H1 (cell line): Measurements from ENCODE around the gene RPP25L. TPM values are rescaled to one million over a fixed set of nuclear protein-coding genes. Genes with fewer than 3 reads are reported as not detected.

Experiments
- CTCF ChIA-PET: fragments of 300-600 bp; sonication (Branson Sonifier 250); formaldehyde crosslinking; loops from one replicate; lab custom pipeline; 2021; ENCODE audit not compliant: partially characterized antibody; lab: Charles Lee
- POLR2A ChIA-PET: fragments of 300-600 bp; sonication (Branson Sonifier 250); formaldehyde crosslinking; loops from one replicate; lab custom pipeline; 2021; ENCODE audit warnings: inconsistent platforms; ENCODE audit not compliant: partially characterized antibody; lab: Charles Lee
- DNase-seq, 2 experiments: peaks; one replicate each; pipeline versions ENCODE4 v3.0.0 to v3.0.0-alpha.2; 2010 to 2022; ENCODE audit warnings: low spot score in 2 of 2, low read depth in 1 of 2, mixed read lengths in 1 of 2
- FAIRE-seq: peaks from 2 replicates; lab custom pipeline; 2011; peaks lifted over from hg19 to GRCh38; lab: Jason Lieb, UNC
- H2AFZ ChIP-seq: 2 replicates; pipeline ENCODE4 v1.8.1; 2012; ENCODE audit warnings: low read length, inconsistent platforms
- H2AK5ac ChIP-seq: 2 replicates; pipeline ENCODE4 v1.6.1; 2013; ENCODE audit warnings: low read depth, low read length
- H2BK120ac ChIP-seq: replicated peaks from 2 replicates; pipeline ENCODE3; 2013; ENCODE audit warnings: low read depth, low read length, inconsistent platforms
- H2BK12ac ChIP-seq: 2 replicates; pipeline ENCODE4 v1.6.1; 2013; ENCODE audit warnings: low read depth, low read length
- H2BK15ac ChIP-seq: 2 replicates; pipeline ENCODE4 v1.6.1; 2013; ENCODE audit warnings: low read length
- H2BK20ac ChIP-seq: 2 replicates; pipeline ENCODE4 v1.6.1; 2013; ENCODE audit warnings: low read length
- H2BK5ac ChIP-seq: 2 replicates; pipeline ENCODE4 v1.6.1; 2013; ENCODE audit warnings: low read depth, low read length
- H3K14ac ChIP-seq: 2 replicates; pipeline ENCODE4 v1.6.1; 2013; ENCODE audit warnings: inconsistent platforms; ENCODE audit not compliant: insufficient read length
- H3K18ac ChIP-seq: 2 replicates; pipeline ENCODE4 v1.6.1; 2013; ENCODE audit warnings: low read length; ENCODE audit errors: extremely low read depth
- H3K23ac ChIP-seq: 2 replicates; pipeline ENCODE4 v1.6.1; 2013; ENCODE audit warnings: inconsistent platforms; ENCODE audit not compliant: insufficient read length
- H3K23me2 ChIP-seq: 2 replicates; pipeline ENCODE4 v1.6.1; 2013; ENCODE audit warnings: low read depth, low read length
- H3K27ac ChIP-seq: 2 replicates; pipeline ENCODE4 v1.6.1; 2011; ENCODE audit warnings: low read depth, low read length, inconsistent platforms
- H3K27me3 ChIP-seq, 4 experiments: replicated peaks in 1 of 4; 1 replicate in 1 of 4; 2 replicates in 3 of 4; pipeline versions ENCODE4 v1.6.1 to v1.8.1; 2011 to 2013; ENCODE audit warnings: low read length in 3 of 4, mild to moderate bottlenecking in 3 of 4, inconsistent platforms in 2 of 4, mixed read lengths in 2 of 4, moderate library complexity in 1 of 4; ENCODE audit not compliant: control insufficient read depth in 3 of 4, insufficient read depth in 3 of 4; ENCODE audit errors: extremely low read depth in 1 of 4
- H3K36me3 ChIP-seq, 4 experiments: 2 replicates each; pipeline versions ENCODE4 v1.6.1 to v1.8.1; 2011 to 2013; ENCODE audit warnings: mild to moderate bottlenecking in 4 of 4, low read length in 3 of 4, moderate library complexity in 2 of 4, control low read depth in 1 of 4, inconsistent platforms in 1 of 4; ENCODE audit not compliant: insufficient read depth in 4 of 4, control insufficient read depth in 2 of 4
- H3K4ac ChIP-seq: replicated peaks from 2 replicates; pipeline ENCODE3; 2013; ENCODE audit warnings: low read length, low read depth, mixed read lengths, inconsistent platforms; ENCODE audit not compliant: insufficient read length
- H3K4me1 ChIP-seq, 4 experiments: replicated peaks in 1 of 4; 1 replicate in 1 of 4; 2 replicates in 3 of 4; pipeline versions ENCODE4 v1.6.1 to v1.8.1; 2011 to 2013; ENCODE audit warnings: low read length in 3 of 4, inconsistent platforms in 2 of 4, mixed read lengths in 1 of 4; ENCODE audit not compliant: insufficient read depth in 4 of 4, control insufficient read depth in 3 of 4
- H3K4me2 ChIP-seq, 2 experiments: 2 replicates each; pipeline versions ENCODE4 v1.6.1 to v1.8.1; 2011 to 2013; ENCODE audit warnings: low read depth in 2 of 2, low read length in 2 of 2, control low read depth in 1 of 2, inconsistent platforms in 1 of 2, mild to moderate bottlenecking in 1 of 2; ENCODE audit not compliant: insufficient read depth in 1 of 2
- H3K4me3 ChIP-seq, 4 experiments: fragments of 200-600, 300-600 bp in 1 of 4; sonication (generic), shearing (Covaris generic), sonication (Bioruptor Twin) in 1 of 4; 2 replicates each; pipeline versions ENCODE4 v1.5.1 to v1.8.1; 2011 to 2016; ENCODE audit warnings: low read length in 4 of 4, low read depth in 3 of 4, control low read depth in 2 of 4, inconsistent platforms in 2 of 4, mild to moderate bottlenecking in 2 of 4, mixed read lengths in 1 of 4, moderate library complexity in 1 of 4; ENCODE audit not compliant: insufficient read depth in 2 of 4; ENCODE audit errors: extremely low read depth in 1 of 4
- H3K56ac ChIP-seq: replicated peaks from 2 replicates; pipeline ENCODE3; 2013; ENCODE audit warnings: low read depth, mild to moderate bottlenecking, mixed read lengths, low read length, inconsistent platforms; ENCODE audit not compliant: insufficient read length
- H3K79me1 ChIP-seq: 2 replicates; pipeline ENCODE4 v1.6.1; 2013; ENCODE audit warnings: low read depth, low read length, control low read depth
- H3K79me2 ChIP-seq, 2 experiments: 2 replicates each; pipeline versions ENCODE4 v1.6.1 to v1.8.1; 2012 to 2013; ENCODE audit warnings: low read length in 2 of 2, mild to moderate bottlenecking in 2 of 2, inconsistent platforms in 1 of 2; ENCODE audit not compliant: insufficient read depth in 2 of 2, control insufficient read depth in 1 of 2
- H3K9ac ChIP-seq, 4 experiments: replicated peaks in 1 of 4; 1 replicate in 1 of 4; 2 replicates in 3 of 4; pipeline versions ENCODE4 v1.6.1 to v1.8.1; 2011 to 2013; ENCODE audit warnings: low read depth in 3 of 4, low read length in 3 of 4, control low read depth in 2 of 4, mild to moderate bottlenecking in 2 of 4, moderate library complexity in 2 of 4, inconsistent platforms in 1 of 4; ENCODE audit errors: extremely low read depth in 1 of 4
- H3K9me3 ChIP-seq, 2 experiments: 2 replicates each; pipeline versions ENCODE4 v1.6.1 to v1.8.1; 2012 to 2013; ENCODE audit warnings: mild to moderate bottlenecking in 2 of 2, moderate library complexity in 2 of 2, control low read depth in 1 of 2, inconsistent platforms in 1 of 2, low read depth in 1 of 2, low read length in 1 of 2, mixed read lengths in 1 of 2; ENCODE audit not compliant: insufficient read depth in 2 of 2
- H4K20me1 ChIP-seq, 2 experiments: replicated peaks in 1 of 2; 2 replicates each; pipeline versions ENCODE3 to v1.8.1; 2011 to 2013; ENCODE audit warnings: inconsistent platforms in 2 of 2, low read length in 2 of 2, mild to moderate bottlenecking in 1 of 2; ENCODE audit not compliant: insufficient read depth in 2 of 2, control insufficient read depth in 1 of 2
- H4K5ac ChIP-seq: 2 replicates; pipeline ENCODE4 v1.6.1; 2013; ENCODE audit warnings: low read length, low read depth, mixed read lengths, inconsistent platforms; ENCODE audit not compliant: insufficient read length
- H4K8ac ChIP-seq: 2 replicates; pipeline ENCODE4 v1.8.0; 2013; ENCODE audit warnings: mild to moderate bottlenecking, moderate library complexity, low read length, inconsistent platforms; ENCODE audit not compliant: insufficient read depth; ENCODE audit errors: extremely low read depth
- H4K91ac ChIP-seq: replicated peaks from 2 replicates; pipeline ENCODE3; 2013; ENCODE audit warnings: low read length, mixed read lengths, inconsistent platforms; ENCODE audit not compliant: insufficient read length
- EP300 ChIP-seq, 2 experiments: IDR thresholded peaks; 1 replicate in 1 of 2; 2 replicates in 1 of 2; pipeline ENCODE4 v1.6.1; 2011 to 2012; ENCODE audit warnings: low read depth in 2 of 2, low read length in 2 of 2, mild to moderate bottlenecking in 2 of 2, borderline replicate concordance in 1 of 2, inconsistent platforms in 1 of 2, moderate library complexity in 1 of 2
- SRF ChIP-seq: IDR thresholded peaks from 2 replicates; pipeline ENCODE4 v1.6.1; 2011; ENCODE audit warnings: mild to moderate bottlenecking, low read depth, low read length, moderate library complexity
- whole genome bisulfite sequencing, 2 experiments: shearing (Covaris generic) in 1 of 2; methylation state at CpG; one replicate each; pipeline versions ENCODE4 v1.1.6 to v1.1.7; 2013 to 2015; ENCODE audit warnings: low lambda C conversion rate in 2 of 2, mixed read lengths in 2 of 2, inconsistent platforms in 1 of 2, low coverage in 1 of 2, missing lambda C conversion rate in 1 of 2; ENCODE audit not compliant: insufficient replicate concordance in 2 of 2, insufficient coverage in 1 of 2, insufficient read length in 1 of 2; ENCODE audit errors: extremely low coverage in 1 of 2, missing lambda C conversion rate in 1 of 2; 5-methylcytosine and 5-hydroxymethylcytosine counted together
- polyA plus RNA-seq, 7 experiments: library from polyadenylated mRNA; depleted of rRNA in 3 of 7; stranded (reverse) in 5 of 7; unstranded in 2 of 7; fragments of >200 nt in 5 of 7; fragments of 200-250 nt in 2 of 7; gene quantifications; 1 replicate in 5 of 7; 2 replicates in 1 of 7; 4 replicates in 1 of 7; pipeline versions ENCODE4 v1.2.1 to v1.2.3, GENCODE V29; 2011 to 2013; ENCODE audit warnings: missing spikeins in 2 of 7, mixed read lengths in 2 of 7
- total RNA-seq: library from RNA; stranded (reverse); fragmentation: NEBNext Ultra II Directional; extraction: Animal tissue kit (Norgen Biotek cat#: 25700); gene quantifications from 2 replicates; pipeline ENCODE4 v1.2.1, GENCODE V29; 2021

The RPP25L gene
- total and polyA plus RNA-seq, 2 of the 8 experiments (the other 6 are each of a cell fraction or from before 2014, with no cell fraction given) = 21.6 to 75.0 TPM

DNA sequence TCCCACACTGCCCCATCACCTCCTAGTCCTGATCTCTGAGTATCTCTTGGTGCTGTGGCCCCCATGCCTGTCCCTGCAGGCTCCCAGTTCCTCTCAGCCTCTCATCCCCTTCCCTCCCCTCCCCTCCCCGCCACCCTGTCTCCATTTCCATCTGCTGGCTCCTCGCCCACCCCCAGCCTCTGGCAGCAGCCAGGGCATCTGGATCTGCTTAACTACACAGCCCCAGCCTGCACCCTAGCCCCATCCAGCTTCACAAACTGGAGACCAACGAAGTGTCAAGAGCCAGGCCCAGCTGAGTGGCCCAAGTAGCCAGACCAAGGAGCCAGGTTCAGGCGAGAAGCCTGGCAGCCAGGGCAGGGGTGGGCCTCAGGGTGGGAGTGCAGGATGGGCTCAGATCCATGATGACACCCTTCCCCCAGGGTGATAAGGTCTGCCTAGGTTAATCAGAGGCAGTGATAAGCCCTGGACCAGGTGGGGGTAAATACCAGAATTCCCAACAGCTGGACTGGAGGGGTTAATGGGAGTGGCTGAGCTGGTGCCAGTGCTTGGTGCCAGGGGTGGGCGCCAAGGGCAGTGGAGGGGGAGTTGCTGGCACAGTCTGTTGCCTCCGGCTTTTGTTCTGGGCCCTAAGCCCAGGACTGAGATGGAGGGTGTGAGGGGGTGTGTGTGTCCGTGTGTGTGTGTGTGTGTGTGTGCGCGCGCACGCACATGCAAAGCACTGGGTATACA is 42.6 kb upstream of the RPP25L start:
- H2AFZ ChIP-seq = no peak overlapping the region
- H3K27me3 ChIP-seq = no peaks in the 10 kb centered on the region; a peak in 1 of 7 replicates
- 76% methylated on average over 10 of the region's 11 CpGs; no CpG with 5 or more reads in 1 of the 2 experiments for WGBS, 2 experiments
- H2BK12ac ChIP-seq = peak overlapping the region; percentile 39; the same call in 1 of the 2 replicates
- no peaks in the 10 kb centered on the region for H3K9me3 ChIP-seq
- no peak overlapping the region for H4K8ac ChIP-seq
- H2BK120ac ChIP-seq = no peak overlapping the region
- no peak overlapping the region for H3K9ac ChIP-seq
- no peak overlapping the region for H4K5ac ChIP-seq
- no peak overlapping the region for H3K18ac ChIP-seq
- TF ChIP-seq EP300 (IDR thresholded peaks at IDR 0.05; ENCODE audit: borderline replicate concordance in 1 of 2, low read depth in 2 of 2, low read length in 2 of 2) (no peak), SRF (no peak)
- no peak overlapping the region for H3K27ac ChIP-seq
- H3K23ac ChIP-seq = no peak overlapping the region
- no peak overlapping the region for H3K14ac ChIP-seq
- peaks cover 5 to 22% (median 10%) of the 10 kb centered on the region in 4 experiments; a peak in 6 of 7 replicates for H3K4me1 ChIP-seq
- peaks cover 4% of the 10 kb centered on the region for H3K23me2 ChIP-seq
- peaks cover 1 to 7% (median 2%) of the 10 kb centered on the region in 4 experiments; a peak in 6 of 8 replicates for H3K36me3 ChIP-seq
- H2AK5ac ChIP-seq = no peak overlapping the region
- no peaks in the 10 kb centered on the region for H3K79me2 ChIP-seq
- no peak overlapping the region; a peak in 1 of 4 replicates for H3K4me2 ChIP-seq
- ChIA-PET POLR2A (interaction anchor here (0.7 to 12.8 kb wide), 6 partner anchors 7 to 1078 kb away, joined by 3 to 127 read pairs (median 7); partner anchors contain the start of genes ARID3C, CCL27, CREB3 and SIGMAR1), CTCF (interaction anchor here (1.6 to 15.2 kb wide), 2 partner anchors 13 to 21 kb away, joined by 5 to 277 read pairs; partner anchors contain the start of genes GALT and SIGMAR1)
- no peak for FAIRE-seq
- H3K56ac ChIP-seq = no peak overlapping the region
- no peak overlapping the region for H2BK15ac ChIP-seq
- H3K79me1 ChIP-seq = no peaks in the 10 kb centered on the region
- H3K4me3 ChIP-seq = no peak overlapping the region
- peak overlapping the region; percentile 32 for H3K4ac ChIP-seq
- no peak overlapping the region for H4K91ac ChIP-seq
- H2BK20ac ChIP-seq = no peak overlapping the region
- no peak overlapping the region for H2BK5ac ChIP-seq
- peaks cover 0 to 4% of the 10 kb centered on the region in 2 experiments for H4K20me1 ChIP-seq
- no peak for DNase-seq
